Stimulated activated CD8-positive, alpha-beta memory T cell treated with anti-CD3 and anti-CD28 coated beads, Interleukin-12 subunit alpha, Interleukin-12 subunit beta, amount 100 ng/mL, for 24 hours (primary cell): ENCODE measurements around the gene OTOGL.
"Not testable (repeated sequence)": the region's sequence is repeated elsewhere in the genome, so short reads cannot be mapped to it uniquely, and the experiment has no call there.

Experiments
- DNase-seq: peaks from one replicate; pipeline ENCODE4 v3.0.0-alpha.2; 2020; ENCODE audit errors: extremely low read depth

OTOGL gene

DNA sequence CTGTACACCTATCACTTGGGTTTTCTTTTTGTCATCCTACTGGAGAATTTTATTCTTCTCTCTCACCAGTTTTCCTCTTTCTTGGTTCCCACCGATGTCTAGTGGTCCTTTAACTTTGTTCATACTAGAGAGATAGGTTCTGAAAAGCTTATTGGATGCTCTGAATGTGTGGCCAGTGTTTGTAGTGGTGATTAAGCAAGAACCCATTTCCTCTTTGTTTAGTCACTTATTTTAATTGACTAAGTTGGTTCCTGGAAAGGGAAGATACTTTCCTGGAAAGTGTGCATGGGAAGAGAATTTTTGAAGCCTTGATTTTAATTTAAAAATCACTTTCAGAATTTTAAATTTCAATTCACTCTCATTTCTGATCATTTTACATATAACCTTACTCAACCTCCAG is 127.2 kb downstream of the OTOGL start:
- no peak for DNase-seq

DNA sequence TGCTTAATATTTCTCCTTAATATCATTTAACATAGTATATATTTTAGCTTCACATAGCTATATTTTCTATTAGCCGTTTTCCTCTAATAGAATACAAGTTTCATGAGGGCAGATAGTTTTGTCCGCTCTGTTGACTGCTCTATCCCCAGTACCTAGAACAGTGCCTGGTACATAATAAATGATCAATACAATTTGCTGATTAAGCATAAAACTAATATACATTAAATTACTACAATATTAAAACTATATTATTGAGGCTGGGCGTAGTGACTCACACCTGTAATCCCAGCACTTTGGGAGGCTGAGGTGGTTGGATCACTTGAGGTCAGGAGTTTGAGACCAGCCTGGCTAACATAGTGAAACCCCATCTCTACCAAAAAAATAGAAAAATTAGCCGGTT is 128.6 kb downstream of the OTOGL start:
- DNase-seq, result not testable (repeated sequence)

GRCh38 chr12:80230068-80230467 is 130.7 kb downstream of the OTOGL start:
- no peak for DNase-seq

DNA sequence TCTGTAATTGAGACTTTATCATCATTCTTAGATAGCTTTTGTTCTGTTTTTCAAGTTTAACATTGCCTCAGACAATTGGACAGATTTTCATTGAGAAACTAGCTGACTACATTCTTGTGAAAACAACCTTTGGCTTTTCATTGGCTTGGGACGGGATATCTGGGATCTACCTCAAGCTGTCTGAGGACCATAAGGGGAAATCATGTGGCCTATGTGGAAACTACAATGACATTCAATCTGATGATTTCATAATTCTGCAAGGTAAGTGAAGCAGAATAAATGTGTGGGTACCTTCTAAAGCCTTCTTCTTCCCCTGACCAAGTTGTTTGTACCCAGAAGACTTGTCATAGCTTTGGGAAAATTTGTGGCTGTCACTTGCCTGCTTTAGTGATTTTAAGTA is 133.5 kb downstream of the OTOGL start:
- DNase-seq, result no peak

DNA sequence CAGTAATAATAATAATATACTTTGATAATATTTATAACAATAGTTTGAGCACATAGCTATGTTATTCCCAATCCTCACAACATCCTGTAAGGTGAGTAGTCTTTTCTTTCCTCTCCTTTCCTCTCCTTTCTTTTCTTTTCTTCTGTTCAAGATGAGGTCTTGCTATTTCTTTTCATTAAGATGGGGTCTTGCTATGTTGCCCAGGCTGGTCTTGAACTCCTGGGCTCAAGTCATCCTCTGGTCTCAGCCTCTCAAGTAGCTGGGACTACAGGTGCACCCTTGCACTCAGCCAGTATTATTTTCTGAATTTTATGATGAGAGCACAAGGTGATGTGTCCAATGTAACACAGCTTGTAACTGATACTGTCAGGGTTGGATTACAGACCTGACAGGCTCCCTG is 134.6 kb downstream of the OTOGL start:
- DNase-seq, result no peak

- no peak for DNase-seq
These were observed 135.3 kb downstream of the OTOGL start for GRCh38 chr12:80234667-80235066.

DNA sequence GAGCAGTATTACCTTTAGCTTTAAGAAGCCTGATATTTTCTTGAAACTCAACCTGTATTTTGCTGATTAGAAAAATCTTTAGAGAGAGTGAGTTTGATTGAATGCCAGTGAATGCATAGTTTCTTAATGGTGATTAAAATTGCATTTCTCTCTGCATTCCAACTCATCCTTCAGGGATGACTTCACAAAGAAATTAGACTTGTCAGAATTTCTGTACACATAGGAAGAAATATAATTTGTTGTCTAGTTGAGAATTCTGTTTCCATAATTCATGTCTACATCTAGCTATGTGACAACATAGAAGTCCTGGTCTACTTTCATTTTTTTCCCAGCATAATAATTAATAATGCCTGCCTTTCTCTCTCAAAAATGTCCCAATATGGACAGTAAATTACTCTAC is 136.6 kb downstream of the OTOGL start:
- DNase-seq, result no peak

- no peak for DNase-seq
These were observed 140.5 kb downstream of the OTOGL start for GRCh38 chr12:80239867-80240266.

DNA sequence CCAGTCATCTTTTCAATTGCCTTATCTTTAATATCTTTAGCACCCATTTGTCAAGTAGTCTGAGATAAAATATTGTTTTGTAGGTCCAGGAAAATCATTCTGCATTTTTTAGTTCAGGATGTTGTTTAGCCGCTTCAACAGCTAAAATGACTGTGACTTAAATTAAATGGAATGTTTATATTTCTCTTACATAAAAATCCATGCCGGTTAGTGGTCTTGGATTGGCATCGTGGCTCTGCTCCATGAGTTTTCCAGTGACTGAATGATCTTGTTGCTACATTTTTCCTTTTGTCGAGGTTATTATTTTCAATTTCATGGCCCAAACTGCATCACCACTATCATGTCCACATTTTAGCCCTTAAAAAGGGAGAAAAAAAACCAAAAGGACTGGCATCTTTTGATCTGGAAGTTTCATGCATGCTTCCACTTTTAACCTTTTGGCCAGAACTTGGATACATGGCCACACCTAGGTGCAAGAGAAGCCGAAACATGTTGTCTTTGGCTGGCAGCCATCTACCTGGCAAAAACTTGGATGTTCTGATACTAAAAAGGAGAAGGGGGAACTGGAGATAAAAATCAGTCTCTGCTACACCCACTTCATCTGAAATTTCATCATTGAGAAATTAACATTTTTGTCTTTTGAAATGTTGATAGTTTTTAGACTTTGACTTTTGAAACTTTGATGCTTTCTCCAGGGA is 142.4 kb downstream of the OTOGL start:
- DNase-seq, result no peak

GRCh38 chr12:80242321-80242720 is 143.0 kb downstream of the OTOGL start:
- DNase-seq, result no peak

GRCh38 chr12:80249581-80249980 is 150.2 kb downstream of the OTOGL start:
- not testable (repeated sequence) for DNase-seq

GRCh38 chr12:80257920-80258319 is 158.6 kb downstream of the OTOGL start:
- no peak for DNase-seq

GRCh38 chr12:80260269-80260668 is 160.9 kb downstream of the OTOGL start:
- DNase-seq, result no peak

GRCh38 chr12:80261403-80261802 is 162.1 kb downstream of the OTOGL start:
- no peak for DNase-seq

DNA sequence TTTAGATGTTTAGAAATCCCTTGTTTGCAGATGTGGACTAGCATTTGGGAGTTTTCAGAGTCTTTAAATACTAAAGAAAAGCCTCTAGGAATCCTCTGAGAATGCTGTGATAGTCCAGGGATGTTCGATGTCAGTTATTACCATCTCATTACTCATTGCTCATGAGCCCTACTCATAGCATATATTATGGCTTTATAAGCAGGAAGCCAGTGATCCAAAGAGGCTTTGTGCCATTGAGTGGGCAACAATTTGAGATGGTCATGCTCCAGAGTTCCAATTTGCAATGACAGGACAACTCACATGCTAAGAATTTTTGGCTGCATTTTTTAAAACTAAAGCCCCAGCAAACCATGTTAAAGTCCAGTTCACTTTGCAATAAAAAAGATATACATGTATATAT is 163.0 kb downstream of the OTOGL start:
- DNase-seq, result no peak

DNA sequence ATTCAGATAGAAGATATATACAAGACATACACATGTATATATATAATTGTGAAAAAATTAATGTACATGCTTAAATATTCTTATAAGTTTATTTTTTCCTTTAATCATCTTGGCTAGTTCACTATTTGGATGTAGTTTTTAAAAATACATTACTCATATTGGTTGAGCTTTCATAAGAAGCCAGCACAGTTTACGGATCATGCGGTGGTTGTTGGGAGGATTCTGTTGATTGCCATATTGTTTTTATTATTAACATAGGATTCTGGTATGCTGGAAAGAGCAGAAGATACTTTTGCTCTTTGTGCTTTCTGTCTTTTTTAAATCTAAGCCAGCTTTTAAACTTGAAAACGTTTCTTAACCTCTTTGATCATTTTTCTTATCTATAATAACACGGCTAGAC is 163.4 kb downstream of the OTOGL start:
- DNase-seq, result no peak

DNA sequence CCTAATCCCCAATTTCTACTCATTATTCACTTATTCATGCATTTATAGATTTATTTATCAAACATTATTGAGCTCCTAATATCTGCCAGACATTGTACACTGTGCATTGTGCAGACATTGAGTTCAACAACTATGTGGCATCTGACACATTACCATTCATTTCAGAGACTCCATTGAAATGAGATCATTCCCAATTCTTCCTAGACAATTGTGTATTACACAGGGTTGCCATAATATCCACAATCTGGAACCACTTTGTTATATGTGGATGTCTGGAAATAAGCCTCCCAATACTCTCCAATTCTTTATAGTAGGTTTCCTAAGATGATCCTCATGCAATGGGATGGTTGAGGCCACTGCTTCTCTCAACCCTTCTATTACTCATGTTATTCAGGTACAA is 165.0 kb downstream of the OTOGL start:
- no peak for DNase-seq

GRCh38 chr12:80264891-80265290 is 165.6 kb downstream of the OTOGL start:
- no peak for DNase-seq

GRCh38 chr12:80268924-80269749 is 169.8 kb downstream of the OTOGL start:
- DNase-seq, result no peak

- no peak for DNase-seq
These were observed 170.6 kb downstream of the OTOGL start for GRCh38 chr12:80269803-80270552.

DNA sequence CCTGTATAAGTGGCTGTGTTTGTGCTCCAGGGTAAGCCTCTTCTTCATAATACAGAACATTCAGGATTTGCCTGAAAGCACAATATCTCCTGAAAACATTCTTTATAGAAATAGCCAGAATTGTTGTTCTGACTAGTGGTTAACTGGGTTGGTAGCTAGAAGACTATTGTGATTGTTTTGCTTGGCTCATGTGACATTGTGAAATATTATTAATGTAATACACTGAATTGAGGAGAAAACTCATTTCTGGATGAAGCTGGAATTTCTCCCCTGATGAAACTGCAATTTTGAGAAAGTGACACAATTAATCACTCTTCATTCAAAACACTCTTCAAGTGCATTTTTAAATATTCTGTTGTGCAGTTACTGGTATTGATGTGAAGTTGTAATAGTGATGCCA is 172.4 kb downstream of the OTOGL start:
- DNase-seq, result no peak

- no peak for DNase-seq
These were observed 173.1 kb downstream of the OTOGL start for GRCh38 chr12:80272387-80272915.
